Heart left ventricle (tissue), 13 donors: Measurements from ENCODE around the gene RNF149.

Experiments
- POLR2A ChIP-seq, 2 donors: fragments of 450-650 bp; IDR thresholded peaks; one replicate each; pipeline ENCODE4 v1.6.1; 2017; ENCODE audit warnings: antibody characterized with exemption in 2 of 2, mild to moderate bottlenecking in 2 of 2, moderate library complexity in 2 of 2
- TF ChIP-seq, protein P1 (sequence below), 12 donors: fragments of 200-600 bp; sonication (generic) in 4 of 12; IDR thresholded peaks; one replicate each; pipeline versions ENCODE4 v1.5.0 to v1.8.0; 2018 to 2022; ENCODE audit warnings: antibody characterized with exemption in 12 of 12, mild to moderate bottlenecking in 5 of 12
- donor health status: ischemic (EF 13 %, LVEDD 7.1; RV severe dilation, severe dysfunction).
- donor health status: DM: no; HTN: yes; CAD: no.
- donor health status: DM: no; HTN: no; CAD: no.
- donor health status: ischemic (EF 25% LVEDD 6.9; RV normal size, moderate dysfunction).
- donor health status: ischemic (EF 25% LVEDD 5.7; RV mildly dilated, moderate dysfunction).
- donor health status: ischemic (EF 35%, LVEDD 5.7; RV mildly dilated, moderate dysfunction).
- donor health status: nonischemic (EF 11% LVEDD 7.7; RV severe dilation, severe dysfunction).
- donor health status: DM: yes; HTN: yes; CAD: no.
- donor health status: PGD.
- donor health status: ischemic (EF 29% LVEDD 5.4; RV normal size, mild dysfunction).
- donor health status: nonischemic (EF 23%, LVEDD 6.1; RV moderate dilation, normal function).

DNA sequence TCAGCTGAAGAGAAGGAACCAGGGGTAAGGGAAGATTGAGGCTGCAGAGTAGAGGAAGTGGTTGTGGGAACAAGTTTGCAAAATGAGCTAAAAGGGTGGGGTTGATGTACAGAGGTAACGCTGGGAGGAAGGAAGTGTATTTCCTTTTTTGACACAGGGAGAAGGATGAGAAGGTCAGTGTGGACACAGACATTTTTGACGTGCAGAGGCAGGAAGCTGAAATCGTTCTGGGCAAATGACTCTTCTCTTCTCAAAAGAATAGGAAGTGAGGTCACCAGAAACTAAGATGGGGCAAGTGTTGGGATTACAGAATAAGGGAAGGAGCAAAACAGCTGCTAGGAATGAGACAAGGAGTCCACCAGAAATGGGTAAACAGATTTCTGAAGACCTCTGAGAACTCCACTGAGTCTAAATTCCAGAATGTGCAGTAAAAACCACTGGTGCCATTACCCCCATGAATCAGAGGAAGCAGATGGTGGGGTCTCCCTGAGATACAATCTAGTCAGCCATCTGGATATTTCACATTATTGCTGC is 20.0 kb upstream of the RNF149 start:
- TF ChIP-seq POLR2A (IDR thresholded peaks at IDR 0.05), result no peak
- TF ChIP-seq, protein P1, sequence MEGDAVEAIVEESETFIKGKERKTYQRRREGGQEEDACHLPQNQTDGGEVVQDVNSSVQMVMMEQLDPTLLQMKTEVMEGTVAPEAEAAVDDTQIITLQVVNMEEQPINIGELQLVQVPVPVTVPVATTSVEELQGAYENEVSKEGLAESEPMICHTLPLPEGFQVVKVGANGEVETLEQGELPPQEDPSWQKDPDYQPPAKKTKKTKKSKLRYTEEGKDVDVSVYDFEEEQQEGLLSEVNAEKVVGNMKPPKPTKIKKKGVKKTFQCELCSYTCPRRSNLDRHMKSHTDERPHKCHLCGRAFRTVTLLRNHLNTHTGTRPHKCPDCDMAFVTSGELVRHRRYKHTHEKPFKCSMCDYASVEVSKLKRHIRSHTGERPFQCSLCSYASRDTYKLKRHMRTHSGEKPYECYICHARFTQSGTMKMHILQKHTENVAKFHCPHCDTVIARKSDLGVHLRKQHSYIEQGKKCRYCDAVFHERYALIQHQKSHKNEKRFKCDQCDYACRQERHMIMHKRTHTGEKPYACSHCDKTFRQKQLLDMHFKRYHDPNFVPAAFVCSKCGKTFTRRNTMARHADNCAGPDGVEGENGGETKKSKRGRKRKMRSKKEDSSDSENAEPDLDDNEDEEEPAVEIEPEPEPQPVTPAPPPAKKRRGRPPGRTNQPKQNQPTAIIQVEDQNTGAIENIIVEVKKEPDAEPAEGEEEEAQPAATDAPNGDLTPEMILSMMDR (IDR thresholded peaks at IDR 0.05), result no peak
